ENCODE data around the gene TMPRSS5.

DNA sequence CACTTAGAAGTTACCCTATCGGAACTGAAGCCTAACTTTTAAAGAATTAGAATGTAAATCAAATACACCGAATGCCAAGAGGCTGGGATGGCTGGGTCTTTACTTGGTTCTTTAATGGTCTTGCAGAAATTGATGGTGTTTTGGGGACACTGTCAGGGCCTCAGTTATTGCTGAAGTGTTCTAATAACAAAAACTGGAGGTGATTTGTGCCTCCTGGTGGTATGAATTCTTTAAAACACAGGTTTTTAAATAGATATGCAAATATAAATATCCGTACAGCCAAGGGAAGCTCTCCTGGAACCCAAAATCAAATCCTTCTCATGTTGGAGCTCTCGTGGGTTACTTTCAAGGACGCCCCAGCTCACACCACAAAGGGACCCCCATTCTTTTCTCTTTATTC is 19.3 kb upstream of the TMPRSS5 start:
- TF ChIP-seq, protein P1, sequence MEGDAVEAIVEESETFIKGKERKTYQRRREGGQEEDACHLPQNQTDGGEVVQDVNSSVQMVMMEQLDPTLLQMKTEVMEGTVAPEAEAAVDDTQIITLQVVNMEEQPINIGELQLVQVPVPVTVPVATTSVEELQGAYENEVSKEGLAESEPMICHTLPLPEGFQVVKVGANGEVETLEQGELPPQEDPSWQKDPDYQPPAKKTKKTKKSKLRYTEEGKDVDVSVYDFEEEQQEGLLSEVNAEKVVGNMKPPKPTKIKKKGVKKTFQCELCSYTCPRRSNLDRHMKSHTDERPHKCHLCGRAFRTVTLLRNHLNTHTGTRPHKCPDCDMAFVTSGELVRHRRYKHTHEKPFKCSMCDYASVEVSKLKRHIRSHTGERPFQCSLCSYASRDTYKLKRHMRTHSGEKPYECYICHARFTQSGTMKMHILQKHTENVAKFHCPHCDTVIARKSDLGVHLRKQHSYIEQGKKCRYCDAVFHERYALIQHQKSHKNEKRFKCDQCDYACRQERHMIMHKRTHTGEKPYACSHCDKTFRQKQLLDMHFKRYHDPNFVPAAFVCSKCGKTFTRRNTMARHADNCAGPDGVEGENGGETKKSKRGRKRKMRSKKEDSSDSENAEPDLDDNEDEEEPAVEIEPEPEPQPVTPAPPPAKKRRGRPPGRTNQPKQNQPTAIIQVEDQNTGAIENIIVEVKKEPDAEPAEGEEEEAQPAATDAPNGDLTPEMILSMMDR (conservative IDR thresholded peaks at IDR 0.05; ENCODE audit: low read depth, low read length), result peak; percentile 45
- TF ChIP-seq EZH2 (IDR thresholded peaks at IDR 0.05; ENCODE audit: low read length, unreplicated experiment) (no peak), EZH2phosphoT487 (IDR thresholded peaks at IDR 0.05; ENCODE audit: borderline replicate concordance, low read length) (no peak)

Measured in PC-3 (cell line).